Mucosa of gallbladder (tissue), 1 donor: ENCODE data around the gene HOXB2. TPM values are rescaled to one million over a fixed set of nuclear protein-coding genes. Genes with fewer than 3 reads are reported as not detected.
A peak's percentile ranks its signal among the peaks of the same experiment; 100 is the strongest.

Source experiments
- DNase-seq: peaks from one replicate; pipeline ENCODE4 v3.0.0-alpha.2; 2020; ENCODE audit warnings: low spot score
- total RNA-seq: library from RNA; stranded (reverse); gene quantifications from one replicate; pipeline ENCODE4 v1.2.1, GENCODE V29; 2021
- donor health status: DM: no; HTN: no; CAD: no.

HOXB2 gene
- total RNA-seq, 1 donor from 2014 or later = 23.4 TPM

GRCh38 chr17:48565925-48566710 lies 21.2 kb upstream of the HOXB2 start:
- DNase-seq = no peak

- no peak for DNase-seq
These were observed 20.2 kb upstream of the HOXB2 start for GRCh38 chr17:48565022-48565554.

- DNase-seq = no peak
These were observed 19.5 kb upstream of the HOXB2 start for GRCh38 chr17:48564188-48565021.

GRCh38 chr17:48563867-48564187 lies 18.9 kb upstream of the HOXB2 start:
- no peak for DNase-seq

DNA sequence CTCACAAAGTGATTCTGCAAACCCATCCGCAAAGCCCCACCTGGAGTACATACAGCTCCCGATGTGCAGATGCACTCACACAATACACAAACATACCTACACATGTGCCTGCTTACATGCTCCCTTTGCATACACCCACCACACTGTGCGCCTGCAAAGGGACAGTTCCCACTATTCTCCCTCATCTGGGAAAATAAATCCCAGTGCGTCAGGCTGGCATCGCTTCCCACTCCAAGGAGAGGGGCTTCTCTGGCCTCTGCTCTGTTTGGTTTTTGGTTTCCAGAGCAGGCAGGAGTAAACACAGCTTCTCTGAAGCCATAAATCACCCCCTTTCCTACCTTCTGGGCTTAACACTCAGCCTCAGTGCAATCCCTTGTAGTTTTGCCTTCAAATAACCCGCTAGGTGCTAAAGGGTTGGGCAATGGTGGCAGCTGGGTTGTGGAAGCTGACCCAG lies 18.5 kb upstream of the HOXB2 start:
- DNase-seq = no peak

- no peak for DNase-seq
These were observed 18.0 kb upstream of the HOXB2 start for GRCh38 chr17:48562934-48563333.

GRCh38 chr17:48561884-48562810 lies 17.2 kb upstream of the HOXB2 start:
- peak; percentile 19 for DNase-seq

- DNase-seq = no peak
These were observed 15.2 kb upstream of the HOXB2 start for GRCh38 chr17:48559840-48560817.

DNA sequence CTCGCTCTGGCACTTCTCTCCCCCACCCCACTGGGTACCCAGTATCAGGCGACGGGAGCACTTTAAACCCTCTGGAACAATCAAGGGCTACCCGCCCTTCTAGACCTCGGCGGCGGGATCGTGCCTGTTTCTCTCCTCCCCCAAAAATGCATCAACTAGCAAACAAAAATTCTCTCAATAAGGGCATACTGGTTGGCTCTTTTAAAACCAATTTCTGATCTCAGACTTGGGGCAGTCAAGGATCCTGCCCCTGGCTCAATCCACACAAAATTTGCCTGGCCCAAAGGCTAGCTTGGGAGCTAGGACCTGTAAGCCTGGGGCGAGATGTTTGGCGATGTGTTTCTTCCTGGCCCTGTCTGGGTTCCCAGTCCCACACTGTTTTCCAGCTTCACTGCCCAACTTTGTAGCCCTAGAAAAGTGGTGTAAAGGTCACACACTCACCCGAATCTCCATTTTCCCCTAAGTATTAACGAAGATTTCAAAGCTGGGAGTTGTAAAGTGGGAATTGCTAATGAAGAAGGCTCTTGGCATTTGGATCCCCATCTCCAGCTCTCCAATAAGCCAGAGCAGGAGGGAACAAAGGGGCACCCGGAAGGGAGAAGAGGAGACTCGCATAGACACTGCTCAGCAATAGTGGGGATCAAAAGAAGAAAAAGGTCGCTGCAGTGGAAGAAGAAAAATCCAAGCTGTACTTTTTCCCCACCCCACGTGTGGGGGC lies 14.4 kb upstream of the HOXB2 start:
- no peak for DNase-seq

- DNase-seq = no peak
These were observed 13.9 kb upstream of the HOXB2 start for GRCh38 chr17:48558831-48559121.

DNA sequence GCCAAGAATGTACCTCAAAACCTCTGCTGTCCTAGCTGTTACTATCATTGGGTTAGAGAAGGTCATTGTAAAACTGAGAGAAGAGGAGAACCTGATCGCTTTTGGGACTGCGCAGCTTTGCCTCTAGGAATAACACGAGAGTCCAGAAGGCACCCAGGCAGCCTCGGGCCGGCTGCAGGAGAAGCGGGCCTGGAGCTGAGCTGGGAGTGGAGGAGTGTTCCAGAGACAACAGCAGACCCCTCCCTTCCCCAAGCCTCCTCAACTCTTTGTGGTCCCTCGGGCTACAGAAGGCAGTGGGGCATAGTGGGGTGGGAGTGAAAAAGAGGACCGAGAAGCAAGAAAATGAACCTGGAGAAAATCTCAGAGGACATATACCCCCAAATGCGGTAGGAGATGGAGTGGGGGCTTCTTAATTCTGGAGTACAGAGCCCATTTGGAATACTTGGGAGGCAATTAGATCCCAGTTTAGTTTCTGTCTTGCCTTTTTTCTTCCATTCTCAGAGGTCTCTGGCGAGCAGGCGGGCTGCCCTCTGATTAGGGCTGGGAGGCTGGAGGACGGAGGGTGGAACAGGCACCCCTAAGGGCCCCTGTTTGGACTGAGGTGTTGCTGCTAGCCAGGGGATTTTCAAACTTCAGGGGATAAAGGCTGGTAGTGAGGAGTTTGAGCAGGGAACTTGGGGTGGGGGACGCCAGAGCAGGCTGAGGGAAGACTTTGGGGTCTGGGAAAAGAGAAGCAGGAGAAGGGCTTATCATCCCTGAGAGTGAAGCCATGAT lies 13.3 kb upstream of the HOXB2 start:
- DNase-seq = no peak

DNA sequence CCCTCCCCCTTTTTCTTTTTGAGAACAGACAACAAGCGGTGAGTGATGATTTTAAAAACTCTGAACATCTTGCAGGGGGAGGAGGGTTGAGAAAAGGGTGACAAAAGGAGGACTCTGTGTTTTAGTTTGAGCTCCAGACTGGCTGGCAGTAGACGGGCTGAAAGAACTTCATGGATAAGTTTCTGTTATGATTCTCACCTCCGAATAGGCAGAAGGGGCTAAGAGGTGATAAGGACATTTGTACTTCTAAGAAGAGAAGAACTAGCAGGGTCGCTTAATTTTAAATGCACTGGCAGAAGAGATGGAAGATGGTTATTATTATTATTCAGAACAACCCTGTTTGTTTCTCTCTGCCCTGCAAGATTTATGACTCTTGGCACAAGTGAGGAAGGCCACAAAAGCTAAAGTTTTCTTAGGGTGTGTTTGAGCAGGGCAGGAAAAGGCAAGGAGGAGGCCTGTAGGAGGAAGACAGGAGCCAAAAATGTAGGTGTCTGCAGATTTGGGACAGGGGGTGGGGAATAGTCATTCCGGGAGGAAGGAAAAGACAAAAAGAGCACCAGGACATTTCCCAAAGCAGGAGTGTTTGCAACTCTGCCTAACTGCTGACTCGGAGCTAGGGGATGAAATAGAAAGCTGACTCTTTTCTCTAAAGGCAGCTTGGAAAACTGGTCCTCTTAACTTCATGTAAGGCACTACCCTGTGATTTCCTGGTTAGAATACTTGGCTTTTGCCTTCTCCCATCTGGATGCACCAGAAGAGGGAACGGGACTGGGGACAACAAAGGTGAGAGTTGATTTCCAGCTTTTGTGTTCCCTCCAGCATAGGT lies 11.9 kb upstream of the HOXB2 start:
- DNase-seq = no peak

DNA sequence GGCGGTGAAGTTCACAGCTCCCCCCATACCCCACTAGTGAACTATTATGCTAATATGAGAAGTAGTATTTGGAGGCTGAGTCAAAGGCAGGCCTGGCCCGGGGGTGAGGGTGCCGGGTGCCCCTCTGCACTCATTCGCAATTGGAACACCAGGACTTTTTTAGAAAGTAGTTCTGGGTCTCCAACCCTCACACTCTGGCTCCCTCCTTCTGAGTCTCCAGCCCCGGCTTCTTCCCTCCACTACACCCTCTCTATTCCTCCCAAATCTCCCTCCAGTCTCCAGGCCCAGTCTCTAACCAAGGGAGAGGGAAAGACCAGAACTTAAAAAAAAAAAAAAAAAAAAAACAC lies 11.3 kb upstream of the HOXB2 start:
- DNase-seq = no peak

DNA sequence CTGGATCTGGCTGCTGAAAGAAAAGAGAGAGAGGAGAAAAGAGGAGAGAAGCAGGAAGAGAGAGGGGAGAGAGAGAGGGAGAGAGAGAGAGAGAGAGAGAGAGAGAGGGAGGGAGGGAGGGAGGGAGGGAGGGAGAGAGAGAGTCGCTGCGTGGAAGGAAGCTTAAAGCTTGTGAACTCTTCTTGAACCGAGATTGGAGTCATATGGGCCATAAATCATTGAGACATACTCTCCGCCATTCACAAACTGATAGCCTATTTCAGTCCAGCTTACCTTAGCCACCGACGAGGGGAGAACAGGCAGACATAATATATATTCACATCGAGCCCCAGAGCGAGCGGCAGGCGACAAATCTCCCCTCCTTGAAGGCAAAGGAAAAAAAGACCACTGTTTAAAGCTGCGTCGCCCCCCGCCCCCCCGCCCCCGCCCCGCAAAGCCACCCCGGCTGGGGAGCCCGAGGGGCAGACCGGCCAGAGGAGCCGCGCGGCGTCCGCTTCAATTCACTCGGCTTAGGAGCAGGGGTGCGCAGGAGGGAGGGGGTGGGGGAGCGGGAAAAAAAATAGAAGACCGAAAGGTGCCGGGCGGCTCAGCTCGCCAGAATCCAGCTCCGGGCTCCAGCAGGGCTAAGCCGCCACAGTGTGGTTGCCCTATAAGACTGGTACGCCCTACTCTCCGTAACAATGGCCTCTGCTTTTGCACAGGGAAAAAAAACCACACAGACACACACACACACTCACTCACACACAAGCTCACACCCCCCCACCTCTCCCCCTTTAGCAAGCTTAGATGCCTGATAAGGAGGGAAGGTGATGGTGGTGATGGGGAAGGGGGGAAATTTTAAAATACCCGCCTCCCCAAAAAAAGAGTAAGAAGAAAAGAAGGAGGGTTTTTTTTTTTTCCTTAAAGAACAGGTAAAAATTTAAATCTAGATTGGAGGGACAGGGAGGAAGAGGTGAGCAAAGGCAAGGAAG lies 10.6 kb upstream of the HOXB2 start:
- no peak for DNase-seq

DNA sequence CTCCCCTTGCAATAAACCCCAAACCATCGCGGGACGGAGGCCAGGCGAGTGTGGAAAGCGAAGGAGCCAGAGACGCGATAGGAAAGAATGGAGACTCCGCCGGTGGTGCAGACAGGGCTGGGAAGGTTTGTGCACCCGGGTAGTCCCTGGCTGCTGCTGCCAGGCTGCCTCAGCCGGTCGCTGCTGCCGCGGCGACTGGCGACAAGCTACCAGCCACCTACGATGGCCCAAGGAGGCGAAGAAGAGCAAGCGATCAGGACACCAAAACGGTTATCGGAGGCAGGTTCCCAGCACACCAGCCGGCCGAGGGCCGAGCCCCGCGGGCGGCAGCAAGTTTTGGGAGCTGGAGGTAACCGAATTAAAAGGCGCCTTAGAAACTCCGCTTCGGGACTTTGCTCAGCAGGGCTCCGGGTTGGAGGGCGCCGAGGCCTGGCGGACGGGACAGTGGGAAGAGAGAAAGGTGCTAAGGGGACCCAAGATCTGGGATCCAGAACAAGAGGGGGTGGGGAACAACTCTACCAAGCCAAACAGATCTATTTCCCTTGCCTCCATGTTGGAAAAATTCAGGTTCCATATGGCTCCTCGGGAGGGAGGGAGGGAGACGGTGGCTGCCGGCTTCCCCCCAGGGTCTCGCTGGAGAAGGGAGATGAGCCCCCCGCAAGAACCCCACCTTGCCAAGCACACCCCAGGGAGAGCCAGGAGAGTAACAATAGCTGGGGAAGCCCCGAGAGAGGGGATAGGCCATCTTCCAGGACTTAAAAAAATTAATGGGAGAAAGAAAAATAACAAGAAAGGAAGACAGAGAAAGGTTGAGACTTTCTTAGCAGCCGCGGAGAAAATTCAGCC lies 9.7 kb upstream of the HOXB2 start:
- no peak for DNase-seq

DNA sequence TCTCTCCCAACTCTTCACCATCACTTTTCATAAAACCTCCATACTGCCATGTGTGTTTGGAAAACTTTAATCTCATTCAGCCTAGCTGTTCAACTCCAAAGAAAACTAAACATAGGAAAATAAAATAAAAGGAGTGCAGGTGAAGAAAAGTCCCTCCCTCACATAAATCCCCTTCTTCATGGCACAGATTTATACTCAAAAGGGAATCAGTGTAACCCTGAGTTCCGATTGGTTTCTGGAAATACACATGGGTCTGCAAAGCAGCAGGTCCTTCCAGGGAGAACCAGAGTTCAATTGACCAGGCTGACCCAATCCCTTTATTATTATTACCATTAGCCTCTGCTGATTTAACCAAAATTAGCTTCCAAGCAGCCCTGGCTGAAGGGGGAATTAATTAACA lies 8.9 kb upstream of the HOXB2 start:
- DNase-seq = no peak

GRCh38 chr17:48553190-48553547 lies 8.3 kb upstream of the HOXB2 start:
- DNase-seq = no peak
